ENCODE measurements around the gene SEC23IP. TPM values are rescaled to one million over a fixed set of nuclear protein-coding genes. Genes with fewer than 3 reads are reported as not detected.
"Not testable (repeated sequence)": the region's sequence is repeated elsewhere in the genome, so short reads cannot be mapped to it uniquely, and the experiment has no call there.

SEC23IP gene
- polyA plus RNA-seq, 3 donors = 64.8 to 71.2 (median 70.8) TPM

DNA sequence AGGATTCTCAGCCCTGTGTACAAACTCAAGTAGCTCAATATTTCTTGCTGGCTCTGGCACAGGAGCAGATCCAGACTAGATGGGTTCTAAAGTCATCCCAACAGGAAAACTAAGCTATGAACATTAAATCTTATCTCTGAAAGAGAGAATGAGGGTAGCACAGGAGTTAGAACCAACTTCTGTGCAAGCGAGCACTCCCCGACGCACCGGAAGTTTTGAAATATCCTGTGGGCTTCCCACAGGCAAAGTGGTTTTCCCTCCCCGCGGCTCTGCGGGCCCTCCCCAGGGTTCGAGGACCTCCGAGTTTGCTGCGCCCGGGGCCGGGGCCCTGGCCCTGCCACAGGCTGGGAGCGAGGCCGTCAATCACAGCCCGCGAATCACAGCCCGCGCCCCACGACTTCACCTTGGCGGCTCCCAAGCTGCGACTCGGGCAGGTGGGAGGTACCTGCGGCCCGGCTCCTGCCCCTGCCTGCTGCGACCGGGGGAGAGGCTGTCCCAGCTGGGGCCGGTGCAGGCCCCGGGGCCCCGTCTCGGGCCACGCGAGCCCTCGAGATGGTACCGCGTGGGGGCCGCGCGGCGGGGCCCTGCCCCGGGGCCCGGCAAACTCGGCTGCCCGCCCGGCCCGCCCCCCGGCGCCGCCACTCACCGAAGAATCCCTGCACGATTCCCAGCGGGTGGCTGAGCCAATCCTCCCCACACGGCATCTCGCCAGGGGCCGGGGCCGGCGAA, 20.5 kb upstream of the SEC23IP start:
- DNase-seq (ENCODE audit: extremely low read depth in 1 of 11, low read depth in 9 of 11, low spot score in 4 of 11) = peak in 3 of 11 donors; percentile 32 to 34 (median 33)

- DNase-seq (ENCODE audit: extremely low read depth in 1 of 11, low read depth in 9 of 11, low spot score in 4 of 11) = no peak
Measured at GRCh38 chr10:119872610-119872859, 20.0 kb upstream of the SEC23IP start, which contains the start of gene MCMBP. TSS of gene MCMBP (minus strand) at chr10:119872843. CDS start at chr10:119872584, 259 bp downstream.

DNA sequence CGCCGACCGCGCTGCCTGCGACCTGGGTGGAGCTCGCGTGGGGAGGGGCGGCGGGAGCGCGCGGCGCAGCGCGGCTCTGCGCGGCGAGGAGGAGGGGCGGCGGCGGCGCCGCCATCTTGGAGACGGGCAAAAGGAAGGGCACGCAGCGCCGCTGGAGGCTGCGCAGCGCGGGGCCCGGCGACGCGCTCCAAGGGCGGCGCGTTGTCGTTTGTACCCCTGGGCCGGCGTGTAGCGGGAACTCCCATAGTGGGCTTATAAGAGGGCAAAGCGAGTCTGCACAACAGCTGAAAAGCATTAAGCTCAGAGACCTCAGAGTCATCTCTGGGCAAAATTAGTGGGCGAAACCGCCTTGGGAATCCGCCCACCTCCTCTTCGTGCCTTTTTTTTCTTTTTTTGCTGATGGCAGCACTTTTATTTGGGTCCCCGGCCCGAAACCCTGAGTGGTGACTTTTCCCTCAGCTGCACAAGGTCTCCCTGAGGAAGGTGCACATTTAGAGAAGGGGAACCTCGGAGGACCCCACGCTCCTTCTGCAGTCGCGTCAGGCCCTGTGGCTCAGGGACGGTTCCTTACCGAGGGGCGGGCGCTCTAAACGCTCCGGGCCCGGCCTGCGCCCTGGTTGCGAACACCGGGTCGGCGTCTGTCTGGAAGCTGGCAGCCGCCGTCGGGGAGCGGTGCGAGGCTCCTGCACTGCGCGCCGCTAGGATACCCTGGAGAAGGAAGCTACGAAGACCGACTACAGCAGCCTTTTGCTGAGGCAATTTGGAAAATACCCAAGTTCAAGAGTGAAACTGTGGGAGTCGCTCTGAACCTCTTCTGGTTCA, 19.5 kb upstream of the SEC23IP start:
- DNase-seq (ENCODE audit: extremely low read depth in 1 of 11, low read depth in 9 of 11, low spot score in 4 of 11) = peak in 10 of 11 donors; percentile 73 to 87 (median 84)

DNA sequence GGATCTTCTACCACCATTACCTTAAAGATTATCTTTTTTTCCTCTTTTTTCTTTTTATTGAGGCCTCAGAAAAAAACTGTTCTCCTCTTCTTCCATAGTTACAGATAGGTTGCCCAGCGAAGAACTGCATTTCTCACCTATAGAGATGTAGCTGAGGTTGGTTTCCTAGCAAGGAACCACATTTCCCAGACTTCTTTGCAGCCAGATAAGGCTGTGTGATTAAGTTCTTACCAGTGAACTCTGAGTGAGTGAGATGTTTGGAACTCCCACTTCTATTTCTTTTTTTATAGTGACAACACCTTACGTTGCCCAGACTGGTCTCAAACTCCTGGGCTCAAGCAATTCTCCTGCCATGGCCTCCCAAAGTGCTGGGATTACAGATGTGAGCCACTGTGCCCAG, 14.0 kb upstream of the SEC23IP start:
- no peak for DNase-seq (ENCODE audit: extremely low read depth in 1 of 11, low read depth in 9 of 11, low spot score in 4 of 11)

- DNase-seq (ENCODE audit: extremely low read depth in 1 of 11, low read depth in 9 of 11, low spot score in 4 of 11) = not testable (repeated sequence)
Measured at GRCh38 chr10:119883901-119884611, 8.5 kb upstream of the SEC23IP start.

DNA sequence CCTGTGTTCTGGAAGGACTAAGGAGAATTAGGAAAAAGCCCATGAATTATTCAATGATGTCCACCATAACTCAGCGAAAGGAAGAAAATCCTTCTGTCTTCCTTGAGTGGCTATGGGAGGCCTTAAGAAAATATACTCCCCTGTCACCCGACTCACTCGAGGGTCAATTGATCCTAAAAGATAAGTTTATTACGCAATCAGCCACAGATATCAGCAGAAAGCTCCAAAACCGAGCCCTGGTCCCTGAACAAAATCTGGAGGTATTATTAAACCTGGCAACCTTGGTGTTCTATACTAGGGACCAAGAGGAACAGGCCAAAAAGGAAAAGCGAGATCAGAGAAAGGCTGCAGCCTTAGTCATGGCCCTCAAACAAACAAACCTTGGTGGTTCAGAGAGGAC, 6.5 kb upstream of the SEC23IP start:
- DNase-seq (ENCODE audit: extremely low read depth in 1 of 11, low read depth in 9 of 11, low spot score in 4 of 11) = not testable (repeated sequence)

DNA sequence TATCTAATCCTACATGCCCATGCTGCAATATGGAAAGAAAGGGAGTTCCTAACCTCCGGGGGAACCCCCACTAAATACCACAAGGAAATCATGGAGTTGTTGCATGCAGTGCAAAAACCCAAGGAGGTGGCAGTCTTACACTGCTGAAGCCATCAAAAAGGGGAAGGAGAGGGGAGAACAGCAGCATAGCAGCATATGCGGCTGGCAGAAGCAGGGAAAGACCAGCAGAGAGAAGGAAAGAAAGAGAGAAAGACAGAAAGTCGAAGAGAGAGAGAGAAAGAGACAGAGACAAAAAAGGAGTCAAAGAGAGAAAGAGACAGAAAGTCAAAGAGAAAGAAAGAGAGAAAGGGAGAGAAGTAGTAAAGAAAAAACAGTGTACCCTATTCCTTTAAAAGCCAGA, 3.8 kb upstream of the SEC23IP start:
- not testable (repeated sequence) for DNase-seq (ENCODE audit: extremely low read depth in 1 of 11, low read depth in 9 of 11, low spot score in 4 of 11)

- not testable (repeated sequence) for DNase-seq (ENCODE audit: extremely low read depth in 1 of 11, low read depth in 9 of 11, low spot score in 4 of 11)
Measured at GRCh38 chr10:119889201-119889600, 3.3 kb upstream of the SEC23IP start.

GRCh38 chr10:119890307-119890706, 2.2 kb upstream of the SEC23IP start:
- not testable (repeated sequence) for DNase-seq (ENCODE audit: extremely low read depth in 1 of 11, low read depth in 9 of 11, low spot score in 4 of 11)

GRCh38 chr10:119891849-119892187, 712 bp upstream of the SEC23IP start:
- DNase-seq (ENCODE audit: extremely low read depth in 1 of 11, low read depth in 9 of 11, low spot score in 4 of 11) = not testable (repeated sequence)

DNA sequence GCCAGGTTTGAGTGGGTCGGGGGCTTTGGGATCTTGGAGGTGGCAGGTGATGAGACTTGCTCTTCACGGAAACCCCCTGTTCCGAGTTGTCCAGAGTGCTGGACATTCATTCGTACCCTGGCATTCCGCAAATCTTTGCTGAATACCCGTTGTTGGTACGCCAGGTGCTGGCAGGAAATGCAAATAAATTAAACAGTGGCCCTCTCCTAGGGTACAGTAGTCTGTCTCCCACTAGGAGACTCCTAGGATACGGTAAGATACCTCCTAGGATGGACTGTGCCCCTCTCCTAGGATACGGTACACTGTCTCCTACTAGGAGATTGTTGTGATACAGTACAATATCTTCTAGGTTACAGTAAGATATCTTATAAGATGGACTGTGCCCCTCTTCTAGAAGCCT, 544 bp downstream of the SEC23IP start:
- no peak for DNase-seq (ENCODE audit: extremely low read depth in 1 of 11, low read depth in 9 of 11, low spot score in 4 of 11)

DNA sequence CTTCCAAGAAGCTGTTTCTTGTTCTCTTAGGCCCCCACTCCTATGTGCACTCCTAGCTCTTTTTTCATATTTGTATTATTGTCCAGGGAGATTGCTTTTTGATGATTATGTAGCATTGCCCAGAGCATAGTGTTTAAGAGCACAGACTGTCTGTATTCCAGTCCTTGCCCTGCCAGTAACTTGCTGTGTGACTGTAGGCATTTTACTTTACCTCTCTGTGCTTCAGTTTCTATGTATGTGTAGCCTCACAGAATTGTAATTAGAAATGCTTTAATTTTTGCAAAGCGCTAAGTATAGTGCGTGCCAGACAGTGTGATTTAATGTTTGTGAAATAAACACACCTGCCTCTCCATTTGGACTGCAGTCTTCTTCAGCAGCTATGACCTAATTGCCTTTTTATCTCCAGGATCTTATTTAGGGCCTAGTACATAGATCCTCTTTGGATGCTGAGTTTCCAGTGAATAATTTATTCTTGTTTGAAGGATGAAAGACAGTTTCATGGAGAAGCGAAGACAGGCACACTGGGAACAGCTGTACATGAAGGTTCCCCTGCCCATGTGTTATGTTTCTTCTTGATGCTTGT, 1.4 kb downstream of the SEC23IP start:
- DNase-seq (ENCODE audit: extremely low read depth in 1 of 11, low read depth in 9 of 11, low spot score in 4 of 11) = no peak

- no peak for DNase-seq (ENCODE audit: extremely low read depth in 1 of 11, low read depth in 9 of 11, low spot score in 4 of 11)
Measured at GRCh38 chr10:119896061-119896655, 3.6 kb downstream of the SEC23IP start.

DNA sequence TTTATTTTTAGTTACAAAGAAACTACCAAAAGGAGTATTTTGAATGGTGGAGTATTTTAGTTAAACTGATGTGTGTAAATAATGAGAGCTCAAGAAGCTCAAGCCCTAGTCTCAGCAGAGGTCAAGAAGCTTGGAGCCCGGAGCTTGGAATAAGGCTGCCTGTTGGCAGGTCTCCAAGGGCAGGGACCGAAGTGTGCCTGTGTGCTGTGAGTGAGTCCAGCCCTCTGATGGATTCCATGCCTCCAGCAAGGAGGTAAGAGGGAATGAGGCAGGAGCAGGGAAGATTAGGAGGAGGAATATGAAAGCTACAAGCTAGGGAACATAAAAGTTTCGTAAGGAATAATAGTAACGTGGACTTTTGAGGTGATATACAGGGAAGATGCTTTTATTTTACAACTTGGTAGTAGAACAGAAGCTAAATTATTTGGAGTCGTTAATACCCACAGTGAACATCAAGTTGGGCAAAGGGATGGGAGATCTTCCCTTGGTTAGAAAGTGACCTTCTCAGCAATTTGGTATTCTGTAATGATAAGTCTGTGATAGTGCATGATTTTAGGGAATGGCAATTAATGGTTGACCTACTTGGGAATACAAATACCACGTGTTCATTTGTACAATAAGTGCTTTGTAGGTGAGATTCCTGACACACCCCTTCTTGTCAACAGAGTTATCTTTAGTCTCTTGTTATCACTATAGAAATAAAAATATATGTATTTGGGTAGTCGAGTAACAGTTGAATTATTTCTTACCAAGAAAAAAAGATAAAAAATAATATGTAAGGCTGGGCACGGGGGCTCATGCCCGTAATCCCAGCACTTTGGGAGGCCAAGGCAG, 4.6 kb downstream of the SEC23IP start:
- peak in 3 of 11 donors; percentile 17 to 42 (median 18) for DNase-seq (ENCODE audit: extremely low read depth in 1 of 11, low read depth in 9 of 11, low spot score in 4 of 11)

DNA sequence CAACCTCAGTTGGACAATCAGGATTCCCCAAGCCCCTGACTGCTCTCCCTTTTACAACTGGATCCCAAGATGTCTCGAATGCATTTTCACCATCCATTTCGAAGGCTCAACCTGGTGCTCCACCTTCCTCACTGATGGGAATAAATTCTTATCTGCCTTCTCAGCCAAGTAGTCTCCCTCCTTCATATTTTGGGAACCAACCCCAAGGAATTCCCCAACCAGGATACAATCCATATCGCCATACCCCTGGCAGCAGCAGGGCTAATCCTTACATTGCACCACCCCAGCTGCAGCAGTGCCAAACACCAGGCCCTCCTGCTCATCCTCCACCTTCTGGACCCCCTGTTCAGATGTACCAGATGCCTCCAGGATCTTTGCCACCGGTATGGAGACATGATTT, 6.0 kb downstream of the SEC23IP start:
- no peak for DNase-seq (ENCODE audit: extremely low read depth in 1 of 11, low read depth in 9 of 11, low spot score in 4 of 11)

GRCh38 chr10:119903946-119904666, 11.6 kb downstream of the SEC23IP start:
- no peak for DNase-seq (ENCODE audit: extremely low read depth in 1 of 11, low read depth in 9 of 11, low spot score in 4 of 11)

DNA sequence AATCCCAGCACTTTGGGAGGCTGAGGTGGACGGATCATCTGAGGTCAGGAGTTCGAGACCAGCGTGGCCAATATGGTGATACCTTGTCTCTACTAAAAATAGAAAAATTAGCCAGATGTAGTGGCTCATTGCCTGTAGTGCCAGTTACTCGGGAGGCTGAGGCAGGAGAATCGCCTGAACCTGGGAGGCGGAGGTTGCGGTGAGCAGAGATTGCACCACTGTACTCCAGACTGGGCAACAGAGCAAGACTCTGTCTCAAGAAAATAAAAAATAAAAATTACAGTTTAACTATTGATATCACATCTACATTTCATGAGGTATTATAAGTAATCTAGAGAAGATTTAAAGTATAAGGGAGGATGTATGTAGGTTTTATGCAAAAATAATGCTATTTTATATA, 15.2 kb downstream of the SEC23IP start:
- DNase-seq (ENCODE audit: extremely low read depth in 1 of 11, low read depth in 9 of 11, low spot score in 4 of 11) = not testable (repeated sequence)

DNA sequence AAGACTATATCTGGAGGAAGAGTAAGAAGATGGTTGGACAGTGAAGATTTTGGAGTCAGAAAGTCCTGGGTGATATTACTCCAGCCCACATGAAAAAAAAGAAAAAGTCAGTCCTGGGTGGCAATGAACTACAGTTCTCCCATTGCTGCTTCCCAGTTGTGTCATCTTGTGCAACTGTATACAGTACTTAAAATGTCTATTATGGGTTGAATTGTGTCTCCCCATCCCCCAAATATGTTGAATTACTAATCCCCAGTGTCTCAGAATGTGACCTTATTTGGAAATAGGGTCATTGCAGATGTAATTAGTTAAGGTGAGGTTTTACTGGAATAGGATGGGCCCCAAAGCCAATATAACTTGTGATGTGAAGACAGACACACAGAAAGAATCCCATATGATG, 15.6 kb downstream of the SEC23IP start:
- DNase-seq (ENCODE audit: extremely low read depth in 1 of 11, low read depth in 9 of 11, low spot score in 4 of 11) = no peak
